Fibroblast of skin of back (primary cell): ENCODE measurements around the gene KLRF1. TPM values are rescaled to one million over a fixed set of nuclear protein-coding genes. Genes with fewer than 3 reads are reported as not detected.

Experiments used
- DNase-seq: peaks from one replicate; pipeline ENCODE4 v3.0.0-alpha.2; 2013
- polyA plus RNA-seq, 2 experiments: library from polyadenylated mRNA; unstranded; fragments of 120-200 nt; gene quantifications; one replicate each; pipeline ENCODE4 v1.2.1, GENCODE V29; 2013; ENCODE audit not compliant: insufficient read length in 2 of 2

KLRF1 gene, protein sequence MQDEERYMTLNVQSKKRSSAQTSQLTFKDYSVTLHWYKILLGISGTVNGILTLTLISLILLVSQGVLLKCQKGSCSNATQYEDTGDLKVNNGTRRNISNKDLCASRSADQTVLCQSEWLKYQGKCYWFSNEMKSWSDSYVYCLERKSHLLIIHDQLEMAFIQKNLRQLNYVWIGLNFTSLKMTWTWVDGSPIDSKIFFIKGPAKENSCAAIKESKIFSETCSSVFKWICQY
- not detected for polyA plus RNA-seq (2013, experiment 1 of 2; ENCODE audit: insufficient read length)
- polyA plus RNA-seq (2013, experiment 2 of 2; ENCODE audit: insufficient read length), result not detected

DNA sequence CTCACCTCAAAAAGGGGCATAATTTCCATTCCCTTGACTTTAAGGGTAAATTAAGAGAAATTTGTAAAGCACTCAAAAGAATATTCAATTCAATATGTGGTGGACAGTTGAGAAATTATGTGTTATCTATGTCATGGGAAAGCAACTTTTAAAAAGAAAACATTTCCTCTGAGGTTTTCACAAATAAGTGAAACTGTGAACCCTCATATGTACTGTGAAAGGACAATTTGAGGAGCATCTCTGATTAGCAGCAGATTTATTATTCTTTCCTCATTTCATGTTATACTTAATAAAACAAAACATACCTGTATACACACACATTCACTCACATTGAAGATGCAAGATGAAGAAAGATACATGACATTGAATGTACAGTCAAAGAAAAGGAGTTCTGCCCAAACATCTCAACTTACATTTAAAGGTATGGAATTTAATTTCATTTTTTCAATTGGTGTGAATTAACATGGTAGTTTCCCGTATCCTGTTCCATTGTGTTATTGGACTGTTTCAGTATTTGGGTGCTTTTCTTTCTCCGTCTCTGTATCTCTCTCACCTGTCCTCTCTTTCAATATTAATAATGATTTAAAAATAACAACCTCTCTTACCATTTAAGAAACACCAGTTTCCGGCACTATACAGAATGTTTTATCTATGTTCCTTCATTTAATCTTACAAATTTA is at the start of gene KLRF1:
TSS of gene KLRF1 (plus strand) at position 273 of the 680 bp plus-strand sequence. CDS start at position 337, 64 bp downstream.
- no peak for DNase-seq

DNA sequence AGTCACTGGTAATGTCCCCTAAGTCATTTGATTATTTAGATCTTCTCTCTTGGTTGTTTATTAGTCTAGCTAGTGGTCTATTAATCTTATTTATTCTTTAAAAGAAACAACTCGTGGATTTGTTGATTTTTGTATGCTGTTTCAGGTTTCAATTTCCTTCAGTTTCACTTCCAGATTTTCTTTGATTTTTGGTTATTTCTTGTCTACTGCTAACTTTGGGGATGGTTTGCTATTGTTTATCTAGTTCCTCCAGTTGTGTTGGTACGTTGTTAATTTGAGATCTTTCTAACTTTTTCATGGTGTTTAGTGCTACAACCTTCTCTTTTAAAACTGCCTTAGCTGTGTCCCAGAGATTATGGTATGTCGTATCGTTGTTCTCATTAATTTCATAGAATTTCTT is 48.1 kb upstream of the KLRF1 start:
- DNase-seq, result no peak

DNA sequence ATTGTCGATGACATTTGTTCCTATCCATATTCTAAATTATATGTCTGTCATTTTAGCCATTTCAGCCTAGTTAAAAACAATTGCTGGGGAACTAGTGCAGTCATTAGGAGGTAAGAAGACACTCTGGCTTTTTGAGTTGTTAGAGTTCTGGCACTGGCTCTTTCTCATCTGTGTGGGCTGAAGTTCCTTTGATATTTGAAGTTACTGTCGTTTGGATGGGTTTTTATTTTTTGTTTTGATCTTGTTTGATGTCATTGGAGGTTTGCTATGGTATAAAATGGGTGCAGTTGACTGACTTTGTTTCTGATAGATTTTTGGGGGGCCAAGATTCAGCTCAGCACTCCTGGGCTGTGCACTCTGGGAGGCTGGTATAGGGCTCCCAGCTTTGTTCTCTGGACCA is 45.9 kb upstream of the KLRF1 start:
- no peak for DNase-seq

DNA sequence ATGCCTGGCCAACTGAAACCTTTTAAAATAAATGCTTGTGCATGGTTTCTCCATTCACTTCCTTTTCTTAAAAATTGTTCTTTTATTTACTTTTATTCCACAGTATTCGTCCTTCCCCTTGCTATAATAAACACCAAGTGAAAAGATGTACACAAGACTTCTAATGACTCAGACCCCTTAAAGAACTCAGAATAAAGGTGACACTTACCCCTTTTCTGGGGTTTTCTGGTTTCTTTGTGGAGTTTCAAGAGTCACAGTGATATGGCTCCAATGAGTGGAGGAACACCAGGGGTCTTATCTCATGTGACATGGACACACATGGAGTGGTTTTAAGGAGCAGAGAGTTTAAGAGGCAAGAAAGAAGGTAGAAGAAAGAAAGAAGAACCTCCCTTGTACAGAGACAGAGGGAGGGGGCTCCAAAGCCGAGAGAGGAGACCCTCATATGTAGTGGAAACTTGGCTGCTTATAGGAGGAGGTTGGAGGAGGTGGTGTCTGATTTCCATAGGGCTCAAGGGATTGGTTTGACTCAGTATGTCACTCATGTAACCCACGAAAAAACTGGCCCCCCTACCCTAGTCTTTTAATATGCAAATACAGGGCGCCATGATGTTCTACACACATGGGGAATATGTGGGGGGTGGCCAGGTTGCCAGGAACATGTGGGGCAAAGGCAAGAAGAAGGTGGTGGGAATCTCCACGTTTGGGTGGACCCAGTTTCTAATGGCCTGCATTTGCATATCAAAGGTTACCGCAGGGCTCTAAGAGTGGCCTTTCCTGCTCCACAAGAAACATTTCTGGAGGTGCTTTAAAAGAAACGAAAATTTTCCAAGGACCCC is 44.5 kb upstream of the KLRF1 start:
- no peak for DNase-seq

DNA sequence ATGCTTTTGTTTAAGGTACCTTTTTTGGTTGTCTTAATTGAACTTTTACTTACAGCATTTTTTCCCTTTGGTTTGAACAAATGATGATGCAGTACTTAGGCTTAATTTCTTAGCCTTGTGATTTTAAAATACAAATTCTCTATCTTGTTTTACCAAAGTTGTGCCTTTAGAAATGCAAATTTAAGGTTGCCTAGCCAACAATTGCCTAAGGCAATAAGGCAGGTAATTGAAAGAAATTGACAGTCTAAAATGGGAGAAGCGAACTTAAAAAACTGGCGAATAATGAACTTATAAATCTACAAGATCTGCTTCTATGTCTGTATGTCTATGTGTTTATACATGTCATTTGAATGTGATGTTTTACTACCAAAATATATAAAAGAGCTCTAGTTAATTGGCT is 43.0 kb upstream of the KLRF1 start:
- DNase-seq, result no peak

DNA sequence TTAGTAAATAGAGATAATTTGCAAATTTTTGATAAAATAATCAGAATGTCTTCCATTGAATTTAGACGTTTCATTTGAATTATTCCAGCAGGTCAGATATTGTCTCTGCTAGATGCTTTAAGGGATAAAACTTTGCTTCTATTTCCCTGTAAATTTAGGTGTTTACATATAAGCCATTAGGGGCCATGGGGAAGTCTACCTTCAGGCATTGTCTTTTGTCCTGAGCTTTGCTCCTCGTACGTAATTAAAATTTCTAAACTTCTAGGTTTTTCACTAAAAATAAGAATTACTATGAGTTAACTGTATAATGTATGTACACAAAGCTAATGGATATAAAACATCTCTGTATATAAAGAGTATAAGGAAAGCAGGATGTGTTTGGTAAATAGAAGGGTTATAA is 42.5 kb upstream of the KLRF1 start:
- DNase-seq, result no peak

DNA sequence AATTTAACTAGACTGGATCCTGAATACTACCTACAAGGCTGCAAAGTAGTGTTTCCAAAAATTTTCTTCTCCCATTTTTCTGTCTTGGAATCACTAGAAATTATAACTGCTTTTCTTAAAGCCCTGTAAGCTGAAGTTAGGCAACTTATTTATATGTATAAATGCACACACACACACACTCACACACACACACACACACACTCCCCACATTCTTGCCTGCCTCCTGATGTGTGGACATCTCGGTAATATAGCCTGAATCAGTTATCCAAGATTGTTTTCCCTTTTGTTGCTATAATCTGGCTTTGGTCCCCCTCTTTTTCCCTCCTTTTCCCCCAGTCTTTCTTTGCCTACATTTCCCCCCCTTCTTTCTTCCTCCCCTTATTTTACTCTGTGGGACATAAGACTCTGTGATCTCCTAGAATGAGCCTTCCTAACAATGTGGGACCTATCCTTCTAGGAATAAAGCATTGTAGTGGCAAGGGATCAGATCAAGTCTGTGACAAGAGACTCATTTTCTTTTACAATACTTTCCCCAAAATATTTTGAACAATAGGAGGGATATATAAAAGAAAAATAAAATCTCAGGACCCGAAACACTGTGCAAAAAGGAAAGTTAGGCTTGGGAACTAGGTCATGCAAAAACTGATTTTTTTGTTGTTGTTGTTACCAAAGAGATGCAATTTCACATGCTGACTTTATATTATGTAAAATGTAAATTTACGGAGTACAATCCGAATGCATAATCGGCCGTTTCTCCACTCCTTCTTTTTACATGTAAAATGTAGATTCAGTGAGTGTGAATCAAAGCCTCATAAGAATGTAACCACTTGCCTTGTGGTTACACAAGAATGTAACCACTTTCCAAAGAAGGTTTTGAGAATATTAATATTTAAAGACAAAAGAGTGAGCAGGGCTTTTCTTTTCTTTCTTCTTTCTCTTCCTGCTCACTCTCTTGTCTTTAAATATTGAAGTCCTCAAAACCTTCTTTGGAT is 40.3 kb upstream of the KLRF1 start:
- peak; percentile 41 for DNase-seq

DNA sequence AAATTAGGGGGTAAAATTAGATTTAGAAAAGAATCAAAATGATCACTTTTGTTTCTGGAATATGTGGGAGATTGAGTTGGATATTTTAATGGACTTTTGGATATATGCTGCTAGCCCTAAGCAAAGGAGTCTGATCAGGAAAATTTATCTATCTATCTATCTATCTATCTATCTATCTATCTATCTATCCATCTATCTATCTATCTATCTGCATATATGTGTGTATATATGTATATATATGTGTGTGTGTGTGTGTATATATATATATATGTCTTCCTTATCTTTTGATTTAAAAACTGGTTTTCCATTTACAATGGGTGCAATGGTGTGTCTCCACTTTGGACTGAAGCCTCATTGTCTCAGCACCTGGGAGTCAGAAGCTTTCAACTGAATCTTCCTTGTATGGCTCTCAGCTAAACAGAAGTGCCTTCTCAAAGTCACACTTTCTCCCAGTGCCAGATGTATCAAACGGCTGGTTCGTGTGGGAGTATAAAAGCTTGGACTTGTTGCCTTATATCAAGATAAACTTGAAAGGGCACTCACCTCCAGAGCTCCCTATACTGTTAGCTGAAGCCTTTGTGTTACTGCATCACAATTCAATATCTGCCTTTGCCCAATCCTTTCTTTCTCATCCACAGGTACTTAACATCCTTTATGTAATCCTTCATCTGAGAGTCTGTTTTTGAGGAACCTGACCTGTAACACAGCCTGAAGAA is 34.9 kb upstream of the KLRF1 start:
- no peak for DNase-seq

DNA sequence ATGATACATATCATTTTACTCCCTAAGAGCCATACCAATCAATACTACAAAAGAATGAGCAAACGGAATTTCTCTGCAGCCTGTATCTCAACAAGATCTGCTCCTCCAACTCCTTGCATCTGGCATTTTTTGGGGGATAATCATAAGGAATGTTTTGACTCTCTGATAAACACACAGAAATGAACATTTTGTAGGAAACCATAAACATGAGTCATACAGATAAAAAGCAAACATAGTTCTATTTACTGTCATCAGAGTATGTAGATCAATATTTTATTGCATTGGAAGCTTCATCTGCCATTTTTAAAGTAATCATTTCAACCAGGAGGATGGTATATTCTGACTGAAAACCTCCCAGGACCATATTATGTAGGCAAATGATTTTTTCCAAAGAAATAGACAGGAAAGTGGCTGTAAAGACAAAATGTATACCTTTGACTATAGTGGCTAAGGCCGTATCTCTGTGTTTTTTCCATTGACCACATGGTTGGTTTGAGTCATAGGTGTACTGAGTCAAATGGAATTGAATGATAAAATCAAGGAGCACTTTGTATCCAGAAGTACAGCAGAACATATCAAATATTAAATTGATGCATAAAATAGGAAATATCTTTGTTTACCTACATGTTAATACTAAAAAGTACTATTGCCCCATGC is 34.2 kb upstream of the KLRF1 start:
- peak; percentile 72 for DNase-seq

DNA sequence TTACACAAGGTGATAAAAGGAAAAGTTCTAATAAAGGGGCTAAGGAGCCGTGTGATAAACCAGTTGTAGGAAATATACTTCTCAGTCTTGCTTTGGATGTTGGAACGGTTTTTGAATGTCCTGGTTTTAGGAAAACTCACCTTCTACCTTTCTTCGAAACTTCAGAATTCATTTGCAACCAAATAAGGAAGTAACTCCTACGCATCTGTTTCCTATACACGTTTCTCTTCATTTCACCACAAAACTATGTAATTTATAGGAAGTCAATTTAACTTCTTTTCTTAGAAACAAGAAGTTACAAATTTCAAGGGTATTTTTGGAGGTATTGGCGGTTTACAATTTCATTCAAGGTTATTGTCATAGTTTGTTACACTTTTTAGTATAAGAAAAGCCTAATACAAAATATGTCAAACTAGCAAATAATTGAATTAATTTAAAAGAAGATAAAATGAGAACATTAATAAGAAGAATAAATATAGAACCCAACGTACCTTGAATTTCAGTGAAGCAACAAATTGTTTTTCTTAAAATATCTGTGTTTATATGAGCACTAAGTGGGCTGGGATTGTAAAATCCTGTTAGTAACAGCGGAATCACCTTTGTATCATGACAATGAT is 33.4 kb upstream of the KLRF1 start:
- no peak for DNase-seq

DNA sequence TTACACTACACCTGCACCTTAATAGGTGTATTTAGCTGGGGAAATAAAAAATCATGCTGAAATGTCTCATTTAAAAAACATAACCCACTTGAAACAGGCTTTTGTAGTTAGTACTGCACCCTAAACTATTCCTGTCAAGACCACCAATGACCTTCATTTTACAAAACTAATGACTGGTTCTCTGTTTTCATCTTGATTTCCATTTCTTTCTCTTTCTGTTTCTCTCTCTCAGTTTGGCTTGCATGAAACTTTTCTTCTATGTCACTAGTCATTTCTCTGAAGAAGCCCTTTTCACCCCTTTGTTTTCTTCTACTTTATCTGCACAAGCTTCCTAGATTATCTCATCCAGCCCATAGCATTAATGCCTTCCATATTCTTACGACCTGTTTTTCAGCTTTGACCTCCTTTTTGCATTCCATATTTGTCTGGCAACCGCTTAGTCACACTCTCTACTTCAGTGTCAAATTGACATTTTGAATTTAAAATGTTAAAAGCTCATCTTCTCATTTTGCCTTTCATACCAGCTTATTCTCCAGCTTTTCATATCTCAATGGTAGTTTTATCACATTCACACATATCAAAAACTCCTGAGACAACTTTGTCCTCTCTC is 32.7 kb upstream of the KLRF1 start:
- no peak for DNase-seq

DNA sequence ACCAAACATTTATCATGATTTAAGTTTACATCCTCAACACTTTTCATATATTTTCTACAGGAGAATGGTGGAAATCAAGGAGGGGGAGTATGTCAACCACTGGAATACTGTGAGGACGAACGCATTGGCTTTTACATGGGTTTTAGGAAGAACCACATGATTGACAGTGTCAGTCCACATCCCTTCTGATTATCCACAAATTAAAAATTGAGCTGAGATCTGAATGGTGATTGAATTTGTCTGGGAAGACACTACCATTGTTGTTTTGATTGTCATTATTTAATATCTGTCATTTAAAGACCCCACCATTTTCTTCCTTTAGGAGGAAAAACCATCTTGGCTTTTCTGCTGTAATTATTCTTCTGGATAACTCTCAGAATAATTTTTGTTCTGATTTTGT is 31.3 kb upstream of the KLRF1 start:
- no peak for DNase-seq

DNA sequence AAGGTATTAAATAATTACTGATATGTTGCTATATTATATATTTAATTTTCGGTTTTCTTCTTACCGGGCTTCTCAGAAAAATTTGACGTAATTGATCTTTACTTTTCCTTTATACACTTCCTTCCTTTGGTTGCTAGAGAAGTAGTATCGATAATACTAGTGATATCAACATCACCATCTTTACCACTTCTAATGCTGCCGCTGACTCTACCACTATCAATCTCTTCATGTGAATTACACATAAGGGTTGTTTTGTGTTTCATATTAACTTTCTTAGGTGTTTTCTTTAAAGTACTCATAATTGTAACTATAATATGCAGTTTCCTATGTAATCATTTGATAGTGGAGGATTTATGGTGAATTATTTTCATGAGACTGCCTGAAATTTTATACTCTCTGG is 30.9 kb upstream of the KLRF1 start:
- no peak for DNase-seq

DNA sequence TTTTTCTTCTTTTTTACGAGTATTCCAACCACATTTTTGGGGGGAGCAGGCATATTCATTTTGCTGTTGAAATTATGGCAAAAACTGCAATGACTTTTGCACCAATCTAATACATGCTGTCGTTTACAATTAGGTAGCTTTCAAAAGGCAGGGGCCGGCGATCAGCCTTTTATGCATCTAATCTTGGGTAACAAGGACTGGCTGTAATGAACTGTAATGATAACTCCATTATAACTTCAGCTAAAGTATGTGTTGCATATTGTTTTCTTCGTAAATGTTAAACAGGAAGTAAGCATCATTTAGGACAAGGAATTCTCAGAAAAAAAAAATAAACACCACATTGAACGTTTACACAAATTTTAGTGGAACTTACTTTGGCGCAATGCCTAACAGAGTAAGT is 30.3 kb upstream of the KLRF1 start:
- no peak for DNase-seq

DNA sequence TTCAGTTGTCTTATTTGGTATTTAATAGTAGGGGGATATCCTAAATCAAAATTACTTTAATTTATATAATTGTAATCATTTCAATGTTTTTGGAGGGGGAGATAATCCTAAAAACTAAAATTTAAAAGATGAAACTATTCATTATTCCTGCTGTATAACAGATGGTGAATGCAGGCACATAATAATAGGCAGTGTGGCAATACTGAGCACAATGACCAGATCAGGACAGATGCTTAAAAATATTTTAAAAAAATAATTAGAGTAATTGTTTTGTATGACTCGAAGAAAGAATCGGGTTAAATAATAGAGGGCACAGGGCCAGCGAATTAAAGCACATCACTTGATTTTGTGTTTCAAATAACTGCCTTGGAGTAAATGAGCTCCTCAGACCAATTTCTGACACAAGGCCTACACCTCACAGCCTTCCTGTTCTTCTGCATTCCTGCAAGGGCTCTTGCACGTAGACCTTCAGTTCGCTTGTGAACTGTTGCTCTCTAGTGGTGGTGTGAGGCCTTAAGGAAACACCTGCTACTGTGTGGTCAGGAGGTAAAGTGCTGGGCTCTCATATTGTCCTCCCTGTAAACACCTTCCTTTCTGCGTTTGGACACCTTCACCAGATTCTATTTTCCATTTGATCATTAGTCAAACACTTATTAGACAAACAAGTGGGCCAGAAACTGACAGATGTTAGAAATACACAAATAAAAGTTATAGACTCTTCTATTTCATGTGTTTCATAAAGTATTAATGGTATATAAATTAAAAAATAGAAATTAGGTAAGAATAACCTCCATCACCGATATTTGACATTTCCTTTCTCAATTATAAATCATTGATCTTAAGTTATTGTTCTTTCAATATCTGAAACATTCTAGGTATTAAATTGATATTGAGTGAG is 29.3 kb upstream of the KLRF1 start:
- DNase-seq, result peak; percentile 13

DNA sequence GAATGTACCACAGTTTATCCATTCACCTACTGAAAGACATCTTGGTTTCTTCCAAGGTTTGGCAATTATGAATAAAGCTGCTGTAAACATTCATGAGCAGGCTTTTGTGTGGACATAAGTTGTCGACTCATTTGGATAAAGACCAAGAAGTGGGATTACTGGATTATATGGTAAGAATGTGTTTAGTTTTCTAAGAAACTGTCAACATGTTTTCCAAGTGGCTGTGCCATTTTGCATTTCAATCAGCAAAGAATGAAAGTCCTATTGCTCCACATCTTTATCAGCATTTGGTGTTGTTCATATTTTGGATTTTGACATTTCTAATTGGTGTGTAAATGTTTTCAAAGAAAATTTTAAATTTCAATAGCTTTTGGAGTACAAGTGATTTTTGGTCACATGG is 27.3 kb upstream of the KLRF1 start:
- DNase-seq, result no peak

DNA sequence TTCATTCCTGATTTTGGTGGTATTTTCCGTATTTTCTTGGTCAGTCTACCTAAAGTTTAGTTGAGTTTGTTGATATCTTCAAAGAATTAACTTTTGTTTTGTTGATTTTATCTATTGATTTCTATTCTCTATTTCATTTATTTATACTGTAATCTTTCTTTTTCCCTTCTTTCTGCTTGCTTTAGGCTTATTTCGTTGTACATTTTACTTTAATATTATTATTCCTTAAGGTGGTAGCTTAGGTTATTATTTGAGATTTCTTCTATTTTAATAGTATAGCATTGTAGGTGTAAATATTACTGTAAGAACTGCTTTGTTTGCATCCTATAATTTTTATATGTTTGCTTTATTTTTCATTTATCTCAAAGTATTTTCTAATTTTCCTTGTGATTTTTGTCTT is 21.4 kb upstream of the KLRF1 start:
- no peak for DNase-seq

DNA sequence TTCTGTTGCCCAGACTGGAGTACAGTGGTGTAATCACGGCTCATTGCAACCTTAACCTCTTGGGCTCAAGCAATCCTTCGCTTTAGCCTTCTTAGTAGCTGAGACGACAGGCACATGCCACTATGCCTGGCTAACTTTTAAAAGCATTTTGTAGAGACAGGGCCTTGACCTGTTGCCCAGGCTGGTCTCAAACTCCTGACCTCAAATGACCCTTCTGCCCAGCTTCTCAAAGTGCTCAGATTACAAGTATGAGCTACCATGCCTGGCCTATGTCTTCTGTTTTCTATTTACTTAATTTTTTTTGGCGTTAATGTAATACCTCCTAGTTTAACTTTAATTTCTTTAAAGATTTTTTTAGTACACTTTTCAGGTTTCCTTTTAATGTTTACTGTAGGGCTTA is 20.6 kb upstream of the KLRF1 start:
- DNase-seq, result no peak

DNA sequence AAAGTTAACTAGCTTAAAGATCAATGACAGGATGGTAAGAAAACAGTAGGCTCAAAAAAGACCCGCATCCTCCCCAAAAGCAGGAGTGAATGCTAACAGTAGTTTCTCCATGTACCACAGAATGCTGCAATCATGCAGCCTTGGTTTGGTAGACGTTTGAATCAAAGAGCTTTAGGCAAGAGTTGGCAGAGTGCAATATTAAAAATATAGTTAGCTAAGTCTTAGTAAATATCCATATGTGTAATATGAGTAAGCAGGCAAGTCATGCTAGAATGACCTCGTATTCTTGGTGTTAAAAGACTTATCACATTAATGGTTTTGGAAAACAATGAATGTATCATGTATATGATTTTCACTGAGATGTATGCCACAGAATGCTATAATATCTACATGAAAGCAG is 18.8 kb upstream of the KLRF1 start:
- DNase-seq, result no peak
